Activated T-cell treated with anti-CD3 and anti-CD28 coated beads, Interleukin-2, amount 50 U/mL, for 4 hours (primary cell): ENCODE results near the gene GNPAT. TPM values are rescaled to one million over a fixed set of nuclear protein-coding genes. Genes with fewer than 3 reads are reported as not detected.

Experiments used
- total RNA-seq, 3 donors: library from RNA; stranded (reverse); gene quantifications; one replicate each; pipeline ENCODE4 v1.2.1, GENCODE V29; 2021

GNPAT gene
- total RNA-seq, 3 donors from 2014 or later: 37.1 to 39.8 (median 39.5) TPM

Other genes starting within 250 kb of the GNPAT start
- 10 to 100 TPM; 18.1 to 18.9 (median 18.8) TPM for gene FAM89A, start 201.0 kb upstream of the GNPAT start, total RNA-seq
- gene TRIM67, start 79.2 kb upstream of the GNPAT start, total RNA-seq: not detected
- gene EXOC8, start 96.6 kb downstream of the GNPAT start, total RNA-seq: 10 to 100 TPM; 13.5 to 14.0 (median 13.9) TPM
- 10 to 100 TPM in 2 of 3 donors, 1 to 10 TPM in 1; 9.9 to 15.2 (median 12.9) TPM for gene SPRTN, start 97.1 kb downstream of the GNPAT start, total RNA-seq
- 10 to 100 TPM; 11.9 to 14.0 (median 13.4) TPM for gene EGLN1, start 181.1 kb downstream of the GNPAT start, total RNA-seq